K562 (cell line): ENCODE results near the gene LBHD2. TPM values are rescaled to one million over a fixed set of nuclear protein-coding genes. Genes with fewer than 3 reads are reported as not detected.
A peak's percentile ranks its signal among the peaks of the same experiment; 100 is the strongest.

Source experiments
- CREBBP ChIP-seq: IDR thresholded peaks from one replicate; pipeline ENCODE4 v1.6.1; 2012; ENCODE audit warnings: low read depth, mild to moderate bottlenecking, control low read depth, inconsistent platforms, low read length
- DIDO1 ChIP-seq: fragments of 450-650 bp; IDR thresholded peaks from 2 replicates; pipeline ENCODE4 v1.6.1; 2016; ENCODE audit warnings: low read depth, missing biosample characterization, missing genetic modification characterization
- E4F1 ChIP-seq: fragments of 250-450 bp; sonication (Bioruptor Pico); IDR thresholded peaks from 2 replicates; pipeline ENCODE4 v1.5.0; 2021; ENCODE audit warnings: mild to moderate bottlenecking, borderline replicate concordance
- MCM5 ChIP-seq: fragments of 450-650 bp; IDR thresholded peaks from 2 replicates; pipeline ENCODE4 v1.6.1; 2016; ENCODE audit warnings: low read depth
- MTA3 ChIP-seq: fragments of 450-650 bp; formaldehyde crosslinking; IDR thresholded peaks from 2 replicates; pipeline ENCODE4 v1.6.1; 2017; ENCODE audit warnings: mild to moderate bottlenecking, borderline replicate concordance
- NFIX ChIP-seq: fragments of 250-450 bp; sonication (Bioruptor Pico); IDR thresholded peaks from 2 replicates; pipeline ENCODE4 v1.4.0; 2020; ENCODE audit warnings: low read depth, mild to moderate bottlenecking, moderate library complexity
- PATZ1 ChIP-seq: fragments of 250-450 bp; sonication (Bioruptor Pico); IDR thresholded peaks from 2 replicates; pipeline ENCODE4 v1.5.0; 2020; ENCODE audit warnings: mild to moderate bottlenecking, borderline replicate concordance
- TCF7L2 ChIP-seq: fragments of 150-350 bp; IDR thresholded peaks from 2 replicates; pipeline ENCODE4 v1.6.1; 2016; ENCODE audit warnings: low read depth, mild to moderate bottlenecking, low read length, moderate library complexity
- VEZF1 ChIP-seq: fragments of 200-800 bp; sonication (Bioruptor generic); IDR thresholded peaks from 2 replicates; pipeline ENCODE4 v1.6.1; 2017; ENCODE audit warnings: missing genetic modification characterization, missing compliant biosample characterization
- ZC3H8 ChIP-seq: fragments of 450-650 bp; IDR thresholded peaks from 2 replicates; pipeline ENCODE4 v1.6.1; 2017
- ZFX ChIP-seq: sonication (generic); formaldehyde crosslinking; IDR thresholded peaks from 2 replicates; pipeline ENCODE4 v1.8.0; 2022; ENCODE audit warnings: mild to moderate bottlenecking, missing genetic modification reagents, moderate library complexity
- ZNF324 ChIP-seq: fragments of 250-450 bp; sonication (Bioruptor Pico); IDR thresholded peaks from 2 replicates; pipeline ENCODE4 v1.4.0; 2020; ENCODE audit warnings: mild to moderate bottlenecking
- ZNF395 ChIP-seq: fragments of 200-800 bp; sonication (Bioruptor generic); IDR thresholded peaks from 2 replicates; pipeline ENCODE4 v1.6.1; 2017; ENCODE audit warnings: missing genetic modification characterization, missing compliant biosample characterization
- polyA plus RNA-seq, 8 experiments: library from polyadenylated mRNA; depleted of rRNA in 4 of 8; stranded (reverse) in 5 of 8; unstranded in 3 of 8; fragments of >200 nt; fragmentation: Nextera tagmentation in 2 of 8; fragmentation: Illumina TruSeq in 1 of 8; extraction: Ambion mirVana in 2 of 8; extraction: Trizol in 1 of 8; gene quantifications; 2 replicates each; pipeline versions ENCODE4 v1.2.1 to v1.2.3, GENCODE V29; 2011 to 2014; ENCODE audit warnings: inconsistent platforms in 1 of 8, missing spikeins in 1 of 8
- total RNA-seq, 7 experiments: library from RNA; depleted of rRNA in 6 of 7; stranded (reverse); fragments of >200 nt in 6 of 7; fragmentation: Illumina TruSeq in 2 of 7; extraction: Trizol in 2 of 7; gene quantifications; 2 replicates each; pipeline versions ENCODE4 v1.2.1 to v1.2.3, GENCODE V29; 2011 to 2021; ENCODE audit warnings: low replicate concordance in 1 of 7
- TF ChIP-seq, protein P1 (sequence below): fragments of 450-650 bp; IDR thresholded peaks from 2 replicates; pipeline ENCODE4 v1.6.1; 2017; ENCODE audit warnings: antibody characterized with exemption, mild to moderate bottlenecking
- TF ChIP-seq, protein P2 (sequence below): fragments of 250-450 bp; sonication (Bioruptor Pico); IDR thresholded peaks from 2 replicates; pipeline ENCODE4 v1.9.0; 2021; ENCODE audit warnings: mild to moderate bottlenecking
- TF ChIP-seq, protein P3 (sequence below): IDR thresholded peaks from 2 replicates; pipeline ENCODE4 v1.6.1; 2011; ENCODE audit not compliant: insufficient read length; ENCODE audit errors: extremely low read depth

Gene LBHD2
- total and polyA plus RNA-seq, 9 of the 15 experiments (the other 6 are each of a cell fraction or from before 2014, with no cell fraction given), result not detected

- TF ChIP-seq, protein P1, sequence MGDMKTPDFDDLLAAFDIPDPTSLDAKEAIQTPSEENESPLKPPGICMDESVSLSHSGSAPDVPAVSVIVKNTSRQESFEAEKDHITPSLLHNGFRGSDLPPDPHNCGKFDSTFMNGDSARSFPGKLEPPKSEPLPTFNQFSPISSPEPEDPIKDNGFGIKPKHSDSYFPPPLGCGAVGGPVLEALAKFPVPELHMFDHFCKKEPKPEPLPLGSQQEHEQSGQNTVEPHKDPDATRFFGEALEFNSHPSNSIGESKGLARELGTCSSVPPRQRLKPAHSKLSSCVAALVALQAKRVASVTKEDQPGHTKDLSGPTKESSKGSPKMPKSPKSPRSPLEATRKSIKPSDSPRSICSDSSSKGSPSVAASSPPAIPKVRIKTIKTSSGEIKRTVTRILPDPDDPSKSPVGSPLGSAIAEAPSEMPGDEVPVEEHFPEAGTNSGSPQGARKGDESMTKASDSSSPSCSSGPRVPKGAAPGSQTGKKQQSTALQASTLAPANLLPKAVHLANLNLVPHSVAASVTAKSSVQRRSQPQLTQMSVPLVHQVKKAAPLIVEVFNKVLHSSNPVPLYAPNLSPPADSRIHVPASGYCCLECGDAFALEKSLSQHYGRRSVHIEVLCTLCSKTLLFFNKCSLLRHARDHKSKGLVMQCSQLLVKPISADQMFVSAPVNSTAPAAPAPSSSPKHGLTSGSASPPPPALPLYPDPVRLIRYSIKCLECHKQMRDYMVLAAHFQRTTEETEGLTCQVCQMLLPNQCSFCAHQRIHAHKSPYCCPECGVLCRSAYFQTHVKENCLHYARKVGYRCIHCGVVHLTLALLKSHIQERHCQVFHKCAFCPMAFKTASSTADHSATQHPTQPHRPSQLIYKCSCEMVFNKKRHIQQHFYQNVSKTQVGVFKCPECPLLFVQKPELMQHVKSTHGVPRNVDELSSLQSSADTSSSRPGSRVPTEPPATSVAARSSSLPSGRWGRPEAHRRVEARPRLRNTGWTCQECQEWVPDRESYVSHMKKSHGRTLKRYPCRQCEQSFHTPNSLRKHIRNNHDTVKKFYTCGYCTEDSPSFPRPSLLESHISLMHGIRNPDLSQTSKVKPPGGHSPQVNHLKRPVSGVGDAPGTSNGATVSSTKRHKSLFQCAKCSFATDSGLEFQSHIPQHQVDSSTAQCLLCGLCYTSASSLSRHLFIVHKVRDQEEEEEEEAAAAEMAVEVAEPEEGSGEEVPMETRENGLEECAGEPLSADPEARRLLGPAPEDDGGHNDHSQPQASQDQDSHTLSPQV, result peak; percentile 95
- TF ChIP-seq CREBBP (no peak), TCF7L2 (no peak), NFIX (CRISPR knock-in tag) (no peak), DIDO1 (tag) (no peak), ZNF324 (CRISPR knock-in tag) (no peak), MCM5 (no peak), ZFX (CRISPR knock-in tag) (peak; percentile 40), E4F1 (CRISPR knock-in tag) (no peak), ZNF395 (CRISPR knock-in tag) (no peak), PATZ1 (no peak), ZC3H8 (no peak), VEZF1 (CRISPR knock-in tag) (no peak), MTA3 (no peak)
- TF ChIP-seq, protein P2, sequence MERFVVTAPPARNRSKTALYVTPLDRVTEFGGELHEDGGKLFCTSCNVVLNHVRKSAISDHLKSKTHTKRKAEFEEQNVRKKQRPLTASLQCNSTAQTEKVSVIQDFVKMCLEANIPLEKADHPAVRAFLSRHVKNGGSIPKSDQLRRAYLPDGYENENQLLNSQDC (CRISPR knock-in tag), result no peak
- TF ChIP-seq, protein P3, sequence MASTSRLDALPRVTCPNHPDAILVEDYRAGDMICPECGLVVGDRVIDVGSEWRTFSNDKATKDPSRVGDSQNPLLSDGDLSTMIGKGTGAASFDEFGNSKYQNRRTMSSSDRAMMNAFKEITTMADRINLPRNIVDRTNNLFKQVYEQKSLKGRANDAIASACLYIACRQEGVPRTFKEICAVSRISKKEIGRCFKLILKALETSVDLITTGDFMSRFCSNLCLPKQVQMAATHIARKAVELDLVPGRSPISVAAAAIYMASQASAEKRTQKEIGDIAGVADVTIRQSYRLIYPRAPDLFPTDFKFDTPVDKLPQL, result no peak
Measured at GRCh38 chr14:103116636-103117035, 32.6 kb downstream of the LBHD2 start (continued).
